Panc1 (cell line): ENCODE data around the gene MAP4K4. TPM values are rescaled to one million over a fixed set of nuclear protein-coding genes. Genes with fewer than 3 reads are reported as not detected.
A peak's percentile ranks its signal among the peaks of the same experiment; 100 is the strongest.

Source experiments
- ATAC-seq: fragments of 200-7000 bp; cut with Tn5 transposase; 2 replicates; pipeline ENCODE4 v1.9.1; 2020; ENCODE audit warnings: mild to moderate bottlenecking, moderate library complexity
- BruUV-seq: library from RNA; stranded (reverse); fragments of 400-500 nt; replicated peaks from 2 replicates; lab custom pipeline; 2021; lab: Mats Ljungman, UMichigan
- CTCF ChIA-PET: fragments of 300-600 bp; sonication (Branson Sonifier 250); formaldehyde crosslinking; loops from one replicate; lab custom pipeline; 2022; ENCODE audit warnings: antibody characterized with exemption; lab: Charles Lee
- POLR2A ChIA-PET: fragments of 300-600 bp; sonication (Branson Sonifier 250); formaldehyde crosslinking; loops from one replicate; lab custom pipeline; 2022; ENCODE audit warnings: antibody characterized with exemption; lab: Charles Lee
- DNase-seq: peaks from one replicate; pipeline ENCODE4 v3.0.0-alpha.2; 2010; ENCODE audit warnings: low read depth, low spot score
- H3K27ac ChIP-seq: 2 replicates; pipeline ENCODE4 v1.5.1; 2011; ENCODE audit warnings: mild to moderate bottlenecking, low read length, inconsistent platforms
- H3K27me3 ChIP-seq: fragments of 200-500 bp; sonication (Bioruptor generic); 2 replicates; pipeline ENCODE4 v1.6.0; 2014; ENCODE audit warnings: low read length, inconsistent platforms; ENCODE audit not compliant: control insufficient read depth, insufficient read depth
- H3K36me3 ChIP-seq: fragments of 200-500 bp; sonication (Bioruptor generic); 2 replicates; pipeline ENCODE4 v1.5.1; 2014; ENCODE audit warnings: inconsistent platforms, mild to moderate bottlenecking, low read length, moderate library complexity; ENCODE audit not compliant: control insufficient read depth, insufficient read depth
- H3K4me1 ChIP-seq: 2 replicates; pipeline ENCODE4 v1.5.1; 2011; ENCODE audit warnings: inconsistent platforms, mild to moderate bottlenecking, low read length, moderate library complexity; ENCODE audit not compliant: control insufficient read depth, insufficient read depth
- H3K4me3 ChIP-seq, 2 experiments: 2 replicates each; pipeline ENCODE4 v1.5.1; 2011 to 2012; ENCODE audit warnings: low read depth in 2 of 2, low read length in 2 of 2, mild to moderate bottlenecking in 2 of 2, inconsistent platforms in 1 of 2, moderate library complexity in 1 of 2
- H3K9me3 ChIP-seq: fragments of 200-500 bp; sonication (Bioruptor generic); 2 replicates; pipeline ENCODE4 v1.5.1; 2014; ENCODE audit warnings: low read depth, mild to moderate bottlenecking, inconsistent platforms, low read length, moderate library complexity; ENCODE audit not compliant: control insufficient read depth, insufficient read depth
- CTCF ChIP-seq: fragments of 450-650 bp; IDR thresholded peaks from 2 replicates; pipeline ENCODE4 v1.5.1; 2017; ENCODE audit warnings: mild to moderate bottlenecking
- POLR2AphosphoS5 ChIP-seq: IDR thresholded peaks from 2 replicates; pipeline ENCODE4 v1.6.1; 2012; ENCODE audit warnings: mild to moderate bottlenecking, low read depth, low read length, moderate library complexity
- REST ChIP-seq, 2 experiments: IDR thresholded peaks; 2 replicates each; pipeline ENCODE4 v1.6.1; 2011 to 2012; ENCODE audit warnings: low read depth in 2 of 2, control low read depth in 1 of 2, low read length in 1 of 2, mild to moderate bottlenecking in 1 of 2, moderate library complexity in 1 of 2; ENCODE audit not compliant: insufficient read depth in 1 of 2
- SIN3A ChIP-seq: IDR thresholded peaks from 2 replicates; pipeline ENCODE4 v1.6.1; 2012; ENCODE audit warnings: low read depth, mild to moderate bottlenecking, low read length, moderate library complexity, borderline replicate concordance; ENCODE audit not compliant: insufficient read depth
- TCF7L2 ChIP-seq: IDR thresholded peaks from 2 replicates; pipeline ENCODE4 v1.6.1; 2011; ENCODE audit warnings: mild to moderate bottlenecking, low read depth, low read length, inconsistent platforms
- in situ Hi-C: cut with HindIII; loops from 2 replicates; pipeline ENCODE4 v1.10.0; 2016; ENCODE audit warnings: low sequenced_read_pairs, low pct_unique_long_range_greater_than_20kb
- intact Hi-C: fragments of 100-400 bp; cut with micrococcal nuclease; formaldehyde crosslinking; loops from one replicate; pipeline ENCODE4 v1.10.0; 2022; ENCODE audit not compliant: unreplicated experiment
- total RNA-seq: library from RNA; stranded (reverse); gene quantifications from one replicate; pipeline ENCODE4 v1.2.1, GENCODE V29; 2021; ENCODE audit not compliant: unreplicated experiment

Gene MAP4K4
- total RNA-seq, 1 experiment from 2014 or later = 68.5 TPM

GRCh38 chr2:101698014-101698843, 722 bp downstream of the MAP4K4 start:
- ATAC-seq = peak; percentile 47
- ChIA-PET CTCF (no interaction called here), POLR2A (interaction anchor here (0.6 kb wide), 1 partner anchor 60 kb away, joined by 3 read pairs; no protein-coding TSS in a partner anchor)
- Histone ChIP-seq H3K27me3 (no peaks in the 10 kb centered on the region), H3K36me3 (no peaks in the 10 kb centered on the region; the same call in 1 of the 2 replicates), H3K4me3 (peak overlapping the region; percentile 81 to 97), H3K4me1 (peaks cover 3% of the 10 kb centered on the region), H3K9me3 (no peaks in the 10 kb centered on the region), H3K27ac (peak overlapping the region; percentile 89)
- TF ChIP-seq TCF7L2 = peak; percentile 54; the same call in 1 of the 2 replicates
- no peak for TF ChIP-seq REST (IDR thresholded peaks at IDR 0.05; ENCODE audit: insufficient read depth in 1 of 2, low read depth in 2 of 2, low read length in 1 of 2)
- TF ChIP-seq SIN3A = no peak; the same call in 1 of the 2 replicates
- TF ChIP-seq POLR2AphosphoS5 = no peak
- TF ChIP-seq CTCF = no peak
- BruUV-seq = no TSS peak
- in situ Hi-C loops = no loop called here
- DNase-seq = no peak
- intact Hi-C loops = loop anchor here (10.0 kb wide), 1 partner anchor 127 kb away; no protein-coding TSS in a partner anchor

GRCh38 chr2:101698844-101699754, 1.6 kb downstream of the MAP4K4 start:
- Histone ChIP-seq H3K27ac (peak overlapping the region; percentile 89), H3K4me3 (peak overlapping the region; percentile 81 to 97), H3K36me3 (no peaks in the 10 kb centered on the region; the same call in 1 of the 2 replicates), H3K4me1 (peaks cover 7% of the 10 kb centered on the region), H3K27me3 (no peaks in the 10 kb centered on the region), H3K9me3 (no peaks in the 10 kb centered on the region)
- in situ Hi-C loops (no loop called here), intact Hi-C loops (loop anchor here (10.0 kb wide), 1 partner anchor 126 kb away; no protein-coding TSS in a partner anchor)
- ATAC-seq (no peak), DNase-seq (no peak)
- BruUV-seq = TSS peak; percentile 80
- POLR2A ChIA-PET = no interaction called here
- TF ChIP-seq CTCF = no peak
- TF ChIP-seq SIN3A = no peak
- TF ChIP-seq TCF7L2 = no peak
- no peak for TF ChIP-seq REST (IDR thresholded peaks at IDR 0.05; ENCODE audit: insufficient read depth in 1 of 2, low read depth in 2 of 2, low read length in 1 of 2)
- TF ChIP-seq POLR2AphosphoS5 = no peak
- CTCF ChIA-PET = no interaction called here
